H9 (cell line): ENCODE data around the gene KCNJ1. TPM values are rescaled to one million over a fixed set of nuclear protein-coding genes. Genes with fewer than 3 reads are reported as not detected.

Experiments
- DNase-seq: peaks from one replicate; pipeline ENCODE4 v3.0.0-alpha.2; 2017
- H2AFZ ChIP-seq: one replicate; pipeline ENCODE4 v1.6.1; 2013; ENCODE audit warnings: mild to moderate bottlenecking, low read length, control low read depth, moderate library complexity
- H2AK5ac ChIP-seq: 2 replicates; pipeline ENCODE4 v1.6.1; 2013; ENCODE audit warnings: low read length, control low read depth, mixed read lengths; ENCODE audit not compliant: insufficient read length
- H2BK120ac ChIP-seq: one replicate; pipeline ENCODE4 v1.6.1; 2013; ENCODE audit warnings: low read depth, mild to moderate bottlenecking, low read length, control low read depth, inconsistent platforms; ENCODE audit not compliant: poor library complexity, severe bottlenecking
- H2BK12ac ChIP-seq: 2 replicates; pipeline ENCODE4 v1.6.1; 2013; ENCODE audit warnings: low read length, control low read depth, mixed read lengths, low read depth; ENCODE audit not compliant: insufficient read length
- H2BK15ac ChIP-seq: 2 replicates; pipeline ENCODE4 v1.6.1; 2013; ENCODE audit warnings: low read depth, low read length, control low read depth
- H2BK20ac ChIP-seq: one replicate; pipeline ENCODE4 v1.6.1; 2013; ENCODE audit warnings: low read depth, mild to moderate bottlenecking, low read length, control low read depth, inconsistent platforms; ENCODE audit not compliant: poor library complexity, severe bottlenecking
- H2BK5ac ChIP-seq: 2 replicates; pipeline ENCODE4 v1.6.1; 2013; ENCODE audit warnings: low read length, control low read depth, mixed read lengths; ENCODE audit not compliant: insufficient read length
- H3K14ac ChIP-seq: 2 replicates; pipeline ENCODE4 v1.6.1; 2013; ENCODE audit warnings: low read length, control low read depth; ENCODE audit not compliant: insufficient read depth
- H3K18ac ChIP-seq: 2 replicates; pipeline ENCODE4 v1.6.1; 2013; ENCODE audit warnings: low read depth, mild to moderate bottlenecking, mixed read lengths, low read length, control low read depth; ENCODE audit not compliant: insufficient read length
- H3K23ac ChIP-seq: 2 replicates; pipeline ENCODE4 v1.6.1; 2013; ENCODE audit warnings: low read length, control low read depth, mixed read lengths, low read depth; ENCODE audit not compliant: insufficient read length
- H3K23me2 ChIP-seq: 2 replicates; pipeline ENCODE4 v1.6.1; 2013; ENCODE audit warnings: low read depth, mild to moderate bottlenecking, mixed read lengths, low read length, control low read depth; ENCODE audit not compliant: insufficient read length, poor library complexity, severe bottlenecking
- H3K27ac ChIP-seq: 2 replicates; pipeline ENCODE4 v1.5.1; 2013; ENCODE audit warnings: low read length, control low read depth, mixed read lengths, low read depth; ENCODE audit not compliant: insufficient read length
- H3K27me3 ChIP-seq: 2 replicates; pipeline ENCODE4 v1.6.1; 2013; ENCODE audit warnings: low read length, control low read depth, inconsistent platforms; ENCODE audit not compliant: insufficient read depth
- H3K4ac ChIP-seq: 2 replicates; pipeline ENCODE4 v1.6.1; 2013; ENCODE audit warnings: low read depth, mild to moderate bottlenecking, control low read depth, inconsistent platforms, low read length, moderate library complexity
- H3K4me1 ChIP-seq: 2 replicates; pipeline ENCODE4 v1.6.1; 2013; ENCODE audit warnings: low read length, control low read depth, inconsistent platforms; ENCODE audit not compliant: insufficient read depth
- H3K4me2 ChIP-seq: 2 replicates; pipeline ENCODE4 v1.6.1; 2013; ENCODE audit warnings: low read length, control low read depth, mixed read lengths; ENCODE audit not compliant: insufficient read length, insufficient read depth
- H3K56ac ChIP-seq: 2 replicates; pipeline ENCODE4 v1.6.1; 2013; ENCODE audit warnings: low read depth, mild to moderate bottlenecking, mixed read lengths, low read length, control low read depth; ENCODE audit not compliant: insufficient read length
- H3K79me1 ChIP-seq: 2 replicates; pipeline ENCODE4 v1.6.1; 2013; ENCODE audit warnings: low read depth, mild to moderate bottlenecking, moderate library complexity, low read length, control low read depth, inconsistent platforms; ENCODE audit not compliant: insufficient read depth, poor library complexity, severe bottlenecking
- H3K79me2 ChIP-seq: 2 replicates; pipeline ENCODE4 v1.6.1; 2013; ENCODE audit warnings: low read length, control low read depth, inconsistent platforms; ENCODE audit not compliant: insufficient read depth
- H3K9ac ChIP-seq: 2 replicates; pipeline ENCODE4 v1.6.1; 2013; ENCODE audit warnings: low read length, control low read depth, mixed read lengths; ENCODE audit not compliant: insufficient read length; ENCODE audit errors: extremely low read depth
- H3K9me3 ChIP-seq: one replicate; pipeline ENCODE4 v1.6.1; 2013; ENCODE audit warnings: low read depth, low read length, inconsistent platforms; ENCODE audit not compliant: control insufficient read depth
- H3T11ph ChIP-seq: one replicate; pipeline ENCODE4 v1.6.1; 2013; ENCODE audit warnings: mild to moderate bottlenecking, low read length, control low read depth, inconsistent platforms
- H4K20me1 ChIP-seq: one replicate; pipeline ENCODE4 v1.6.1; 2013; ENCODE audit not compliant: control insufficient read depth, insufficient read length, insufficient read depth
- H4K5ac ChIP-seq: 2 replicates; pipeline ENCODE4 v1.6.1; 2013; ENCODE audit warnings: low read depth, mild to moderate bottlenecking, mixed read lengths, low read length, control low read depth; ENCODE audit not compliant: insufficient read length
- H4K8ac ChIP-seq: replicated peaks from 2 replicates; pipeline ENCODE4 v1.6.1; 2013; ENCODE audit warnings: low read length, control low read depth, mixed read lengths, low read depth; ENCODE audit not compliant: insufficient read length
- H4K91ac ChIP-seq: 2 replicates; pipeline ENCODE4 v1.6.1; 2013; ENCODE audit warnings: low read depth, mild to moderate bottlenecking, moderate library complexity, mixed read lengths, low read length, control low read depth; ENCODE audit not compliant: insufficient read length
- H3K27ac Mint-ChIP-seq, 3 experiments: 2 replicates in 2 of 3; 3 replicates in 1 of 3; pipeline ENCODE4 v1.8.0; 2020 to 2021; ENCODE audit warnings: mixed read lengths in 3 of 3, mild to moderate bottlenecking in 1 of 3, moderate library complexity in 1 of 3
- H3K27me3 Mint-ChIP-seq: 2 replicates; pipeline ENCODE4 v1.8.0; 2021; ENCODE audit warnings: low read depth, mild to moderate bottlenecking, moderate library complexity, mixed read lengths
- H3K36me3 Mint-ChIP-seq, 3 experiments: 2 replicates in 2 of 3; 3 replicates in 1 of 3; pipeline ENCODE4 v1.8.0; 2020 to 2021; ENCODE audit warnings: low read depth in 3 of 3, mixed read lengths in 3 of 3; ENCODE audit not compliant: insufficient read depth in 1 of 3
- H3K4me1 Mint-ChIP-seq, 2 experiments: 2 replicates each; pipeline ENCODE4 v1.8.0; 2020; ENCODE audit warnings: mixed read lengths in 2 of 2
- H3K4me3 Mint-ChIP-seq, 2 experiments: 2 replicates in 1 of 2; 3 replicates in 1 of 2; pipeline ENCODE4 v1.8.0; 2020 to 2021; ENCODE audit warnings: mild to moderate bottlenecking in 2 of 2, mixed read lengths in 2 of 2, moderate library complexity in 1 of 2
- H3K9me3 Mint-ChIP-seq, 2 experiments: 2 replicates in 1 of 2; 3 replicates in 1 of 2; pipeline ENCODE4 v1.8.0; 2020; ENCODE audit warnings: mild to moderate bottlenecking in 2 of 2, mixed read lengths in 2 of 2, moderate library complexity in 1 of 2
- whole genome bisulfite sequencing: extraction: QIAGEN DNeasy Blood & Tissue Kit; methylation state at CpG from one replicate; pipeline ENCODE4 v1.1.7; 2013; ENCODE audit warnings: missing lambda C conversion rate, low lambda C conversion rate, mixed read lengths; ENCODE audit not compliant: insufficient read length; ENCODE audit errors: extremely low coverage; 5-methylcytosine and 5-hydroxymethylcytosine counted together
- total RNA-seq: library from RNA; stranded (reverse); gene quantifications from 2 replicates; pipeline ENCODE4 v1.2.1, GENCODE V29; 2021
- TF ChIP-seq, protein P1 (sequence below): fragments of 200-600 bp; sonication (generic); conservative IDR thresholded peaks from 3 replicates; pipeline ENCODE4 v1.8.0; 2021; ENCODE audit warnings: antibody characterized with exemption, mild to moderate bottlenecking

The KCNJ1 gene
- total RNA-seq, 1 experiment from 2014 or later = not detected

DNA sequence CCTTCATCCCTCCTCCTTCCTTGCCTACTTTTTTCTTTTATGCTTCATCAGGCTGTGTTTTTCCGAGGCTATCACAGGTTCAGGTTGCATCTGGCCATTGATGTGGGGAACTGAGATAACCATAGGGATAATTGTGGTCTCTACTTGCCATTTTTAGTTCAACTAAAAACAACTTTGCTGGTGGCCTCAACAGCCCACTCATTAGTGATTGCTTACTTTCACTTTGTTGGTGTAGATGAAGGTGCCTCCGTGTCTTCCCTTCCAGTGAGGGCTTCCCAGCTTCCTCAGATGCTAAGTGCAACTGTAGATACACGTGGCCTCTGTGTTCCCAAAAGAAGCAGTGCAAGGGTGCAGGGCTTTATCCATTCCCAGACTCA lies 35.0 kb downstream of the KCNJ1 start:
- WGBS = no CpG with 5 or more reads among the region's 3 CpGs
- TF ChIP-seq, protein P1, sequence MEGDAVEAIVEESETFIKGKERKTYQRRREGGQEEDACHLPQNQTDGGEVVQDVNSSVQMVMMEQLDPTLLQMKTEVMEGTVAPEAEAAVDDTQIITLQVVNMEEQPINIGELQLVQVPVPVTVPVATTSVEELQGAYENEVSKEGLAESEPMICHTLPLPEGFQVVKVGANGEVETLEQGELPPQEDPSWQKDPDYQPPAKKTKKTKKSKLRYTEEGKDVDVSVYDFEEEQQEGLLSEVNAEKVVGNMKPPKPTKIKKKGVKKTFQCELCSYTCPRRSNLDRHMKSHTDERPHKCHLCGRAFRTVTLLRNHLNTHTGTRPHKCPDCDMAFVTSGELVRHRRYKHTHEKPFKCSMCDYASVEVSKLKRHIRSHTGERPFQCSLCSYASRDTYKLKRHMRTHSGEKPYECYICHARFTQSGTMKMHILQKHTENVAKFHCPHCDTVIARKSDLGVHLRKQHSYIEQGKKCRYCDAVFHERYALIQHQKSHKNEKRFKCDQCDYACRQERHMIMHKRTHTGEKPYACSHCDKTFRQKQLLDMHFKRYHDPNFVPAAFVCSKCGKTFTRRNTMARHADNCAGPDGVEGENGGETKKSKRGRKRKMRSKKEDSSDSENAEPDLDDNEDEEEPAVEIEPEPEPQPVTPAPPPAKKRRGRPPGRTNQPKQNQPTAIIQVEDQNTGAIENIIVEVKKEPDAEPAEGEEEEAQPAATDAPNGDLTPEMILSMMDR = no peak
- no peak overlapping the region for H2BK12ac ChIP-seq
- H3K23me2 ChIP-seq = no peaks in the 10 kb centered on the region
- no peak overlapping the region for H2AK5ac ChIP-seq
- no peak overlapping the region for H3K27ac ChIP-seq
- H3K9ac ChIP-seq = no peak overlapping the region
- no peak overlapping the region for H3K56ac ChIP-seq
- no peak overlapping the region for H4K5ac ChIP-seq
- H4K8ac ChIP-seq = no peak overlapping the region
- H2BK20ac ChIP-seq = no peak overlapping the region
- H3K4me1 ChIP-seq = peaks cover 7% of the 10 kb centered on the region; the same call in 1 of the 2 replicates
- peaks cover 4% of the 10 kb centered on the region; the same call in 1 of the 2 replicates for H3K27me3 Mint-ChIP-seq
- no peak overlapping the region for H3K18ac ChIP-seq
- H2AFZ ChIP-seq = no peak overlapping the region
- H3K4me2 ChIP-seq = no peak overlapping the region
- H3K9me3 Mint-ChIP-seq = no peaks in the 10 kb centered on the region; a peak in 1 of 5 replicates
- H3T11ph ChIP-seq = no peak overlapping the region
- no peaks in the 10 kb centered on the region; a peak in 1 of 7 replicates for H3K36me3 Mint-ChIP-seq
- no peak overlapping the region for H3K23ac ChIP-seq
- no peak overlapping the region for H3K4ac ChIP-seq
- no peak for DNase-seq
- H3K4me3 Mint-ChIP-seq = no peak overlapping the region
- peaks cover 30 to 36% of the 10 kb centered on the region in 2 experiments for H3K4me1 Mint-ChIP-seq
- no peak overlapping the region for H3K14ac ChIP-seq
- H2BK5ac ChIP-seq = no peak overlapping the region
- H3K79me1 ChIP-seq = no peaks in the 10 kb centered on the region
- no peaks in the 10 kb centered on the region for H3K27me3 ChIP-seq
- no peaks in the 10 kb centered on the region for H3K9me3 ChIP-seq
- H2BK15ac ChIP-seq = no peak overlapping the region
- no peak overlapping the region for H3K27ac Mint-ChIP-seq
- H3K79me2 ChIP-seq = no peaks in the 10 kb centered on the region
- no peak overlapping the region for H4K91ac ChIP-seq
- no peak overlapping the region for H2BK120ac ChIP-seq
- H4K20me1 ChIP-seq = no peaks in the 10 kb centered on the region
